Stomach (tissue), 9 donors: ENCODE results near the gene FAM47E. TPM values are rescaled to one million over a fixed set of nuclear protein-coding genes. Genes with fewer than 3 reads are reported as not detected.

Source experiments
- DNase-seq, 2 donors: peaks; one replicate each; pipeline versions ENCODE4 v3.0.0 to v3.0.0-alpha.2; 2013 to 2019
- H3K27ac ChIP-seq, 5 donors: fragments of 200-600 bp in 4 of 5; sonication (generic) in 4 of 5; one replicate each; pipeline ENCODE4 v1.5.1; 2013 to 2019; ENCODE audit warnings: mild to moderate bottlenecking in 1 of 5, moderate library complexity in 1 of 5
- H3K27me3 ChIP-seq, 3 donors: fragments of 200-600 bp; sonication (generic); one replicate each; pipeline ENCODE4 v1.5.1; 2017 to 2019; ENCODE audit warnings: mixed run types in 1 of 3
- H3K36me3 ChIP-seq, 4 donors: fragments of 200-600 bp; sonication (generic); 1 replicate in 3 of 4; 2 replicates in 1 of 4; pipeline ENCODE4 v1.5.1; 2016 to 2019
- H3K4me1 ChIP-seq, 4 donors: fragments of 200-600 bp; sonication (generic); one replicate each; pipeline ENCODE4 v1.5.1; 2016 to 2019
- H3K4me3 ChIP-seq, 4 donors: fragments of 200-600 bp; sonication (generic) in 3 of 4; one replicate each; pipeline ENCODE4 v1.5.1; 2016 to 2019; ENCODE audit warnings: mild to moderate bottlenecking in 1 of 4
- H3K9me3 ChIP-seq, 4 donors: fragments of 200-600 bp; sonication (generic); one replicate each; pipeline ENCODE4 v1.5.1; 2016 to 2019
- CTCF ChIP-seq, 7 experiments: fragments of 450-650 bp in 4 of 7; fragments of 200-600 bp in 3 of 7; sonication (generic) in 3 of 7; IDR thresholded peaks; one replicate each; pipeline ENCODE4 v1.5.1; 2016 to 2019; ENCODE audit warnings: antibody characterized with exemption in 7 of 7, control low read depth in 2 of 7, mild to moderate bottlenecking in 1 of 7
- EP300 ChIP-seq: sonication (generic); formaldehyde crosslinking; IDR thresholded peaks from one replicate; pipeline ENCODE4 v1.6.1; 2017; ENCODE audit warnings: antibody characterized with exemption
- POLR2A ChIP-seq, 4 donors: fragments of 450-650 bp; IDR thresholded peaks; one replicate each; pipeline ENCODE4 v1.6.1; 2016; ENCODE audit warnings: antibody characterized with exemption in 4 of 4, control low read depth in 2 of 4, mild to moderate bottlenecking in 1 of 4, moderate library complexity in 1 of 4
- POLR2AphosphoS5 ChIP-seq, 3 donors: sonication (generic); formaldehyde crosslinking; IDR thresholded peaks; one replicate each; pipeline ENCODE4 v1.6.1; 2016; ENCODE audit warnings: antibody characterized with exemption in 3 of 3
- WGBS, 5 donors: extraction: QIAGEN DNeasy Blood & Tissue Kit in 3 of 5; methylation state at CpG; one replicate each; pipeline versions ENCODE4 v1.1.5 to v1.1.7; 2013 to 2018; 5-methylcytosine and 5-hydroxymethylcytosine counted together
- intact Hi-C: fragments of 100-400 bp; cut with DNase I; formaldehyde crosslinking; loops from one replicate; pipeline ENCODE4 v1.15.1; 2023; ENCODE audit warnings: low total_unique reads
- polyA plus RNA-seq, 3 donors: library from polyadenylated mRNA; stranded (reverse); fragments of 200-250 nt; gene quantifications; one replicate each; pipeline ENCODE4 v1.2.3, GENCODE V29; 2013
- total RNA-seq, 5 donors: library from RNA; depleted of rRNA; stranded (reverse); fragments of >200 nt; gene quantifications; one replicate each; pipeline versions ENCODE4 v1.1.0 to v1.2.3, GENCODE V29; 2014 to 2016
- donor health status: healthy with polysubstance abuse.
- donor health status: Bipolar disorder and iron deficiency.
- donor health status: healthy.

The FAM47E gene
- total and polyA plus RNA-seq, 8 donors: under 0.01 to 10.8 (median 6.5) TPM; not detected in 1

GRCh38 chr4:76313547-76313946 is 62.0 kb downstream of the FAM47E start:
- no peak overlapping the region for H3K27ac ChIP-seq
- peaks cover 0 to 20% (median 5%) of the 10 kb centered on the region in 4 donors for H3K9me3 ChIP-seq
- H3K4me3 ChIP-seq: no peak overlapping the region
- peaks cover 2 to 20% (median 4%) of the 10 kb centered on the region in 4 donors for H3K4me1 ChIP-seq
- 72 to 83% (median 78%) methylated on average over 2 of the region's 2 CpGs for WGBS, 5 donors
- no peaks in the 10 kb centered on the region for H3K27me3 ChIP-seq
- TF ChIP-seq POLR2A (IDR thresholded peaks at IDR 0.05) (no peak), EP300 (no peak), POLR2AphosphoS5 (IDR thresholded peaks at IDR 0.05) (no peak), CTCF (IDR thresholded peaks at IDR 0.05) (no peak)
- intact Hi-C loops: no loop called here
- DNase-seq: no peak
- peaks cover 0 to 18% (median 16%) of the 10 kb centered on the region in 4 donors for H3K36me3 ChIP-seq

- 71 to 80% (median 75%) methylated on average over 7 of the region's 7 CpGs for WGBS, 5 donors
- H3K4me1 ChIP-seq: peaks cover 0 to 6% (median 0%) of the 10 kb centered on the region in 4 donors
- intact Hi-C loops: no loop called here
- no peak overlapping the region for H3K4me3 ChIP-seq
- DNase-seq: no peak
- no peaks in the 10 kb centered on the region for H3K27me3 ChIP-seq
- H3K36me3 ChIP-seq: peaks cover 0 to 3% (median 3%) of the 10 kb centered on the region in 4 donors
- TF ChIP-seq POLR2A (IDR thresholded peaks at IDR 0.05): no peak
- no peak for TF ChIP-seq EP300
- no peak for TF ChIP-seq CTCF (IDR thresholded peaks at IDR 0.05)
- no peak for TF ChIP-seq POLR2AphosphoS5 (IDR thresholded peaks at IDR 0.05)
- H3K9me3 ChIP-seq: peaks cover 0 to 22% (median 8%) of the 10 kb centered on the region in 4 donors
- H3K27ac ChIP-seq: no peak overlapping the region
Measured at GRCh38 chr4:76315267-76315918, 63.9 kb downstream of the FAM47E start.

GRCh38 chr4:76316131-76316530 is 64.6 kb downstream of the FAM47E start:
- intact Hi-C loops: no loop called here
- H3K36me3 ChIP-seq: no peaks in the 10 kb centered on the region
- no peaks in the 10 kb centered on the region for H3K27me3 ChIP-seq
- H3K9me3 ChIP-seq: peaks cover 0 to 24% (median 9%) of the 10 kb centered on the region in 4 donors
- no peak overlapping the region for H3K4me3 ChIP-seq
- no peak overlapping the region for H3K27ac ChIP-seq
- TF ChIP-seq POLR2A (IDR thresholded peaks at IDR 0.05) (no peak), CTCF (IDR thresholded peaks at IDR 0.05) (no peak), EP300 (no peak), POLR2AphosphoS5 (IDR thresholded peaks at IDR 0.05) (no peak)
- WGBS, 5 donors: 86 to 99% (median 90%) methylated on average over 1 of the region's 1 CpG
- H3K4me1 ChIP-seq: peaks cover 0 to 6% (median 0%) of the 10 kb centered on the region in 4 donors
- no peak for DNase-seq

- no peaks in the 10 kb centered on the region for H3K4me1 ChIP-seq
- no peak for TF ChIP-seq POLR2AphosphoS5 (IDR thresholded peaks at IDR 0.05)
- H3K27me3 ChIP-seq: no peaks in the 10 kb centered on the region
- intact Hi-C loops: no loop called here
- H3K4me3 ChIP-seq: no peak overlapping the region
- peaks cover 8 to 32% (median 15%) of the 10 kb centered on the region in 4 donors for H3K9me3 ChIP-seq
- no peaks in the 10 kb centered on the region for H3K36me3 ChIP-seq
- H3K27ac ChIP-seq: no peak overlapping the region
- DNase-seq: no peak
- 72 to 84% (median 82%) methylated on average over 3 of the region's 3 CpGs for WGBS, 5 donors
Measured at GRCh38 chr4:76322236-76322635, 70.7 kb downstream of the FAM47E start.

- intact Hi-C loops: no loop called here
- no peaks in the 10 kb centered on the region for H3K27me3 ChIP-seq
- no peak overlapping the region for H3K27ac ChIP-seq
- H3K4me1 ChIP-seq: no peaks in the 10 kb centered on the region
- TF ChIP-seq EP300 (no peak), POLR2A (IDR thresholded peaks at IDR 0.05) (no peak)
- DNase-seq: no peak
- no peaks in the 10 kb centered on the region for H3K36me3 ChIP-seq
- H3K4me3 ChIP-seq: no peak overlapping the region
- H3K9me3 ChIP-seq: peaks cover 8 to 43% (median 15%) of the 10 kb centered on the region in 4 donors
Measured at GRCh38 chr4:76325072-76325471, 73.6 kb downstream of the FAM47E start.
